Ascending aorta (tissue), 2 donors: ENCODE results near the gene CYTH1. TPM values are rescaled to one million over a fixed set of nuclear protein-coding genes. Genes with fewer than 3 reads are reported as not detected.

Source experiments
- DNase-seq, 2 donors: peaks; one replicate each; pipeline ENCODE4 v3.0.0-alpha.2; 2019; ENCODE audit warnings: low spot score in 2 of 2
- H3K27ac ChIP-seq, 2 donors: fragments of 200-600 bp; sonication (generic); one replicate each; pipeline ENCODE4 v1.5.1; 2016 to 2017; ENCODE audit warnings: mild to moderate bottlenecking in 1 of 2
- H3K27me3 ChIP-seq: fragments of 200-600 bp; sonication (generic); one replicate; pipeline ENCODE4 v1.5.1; 2017
- H3K36me3 ChIP-seq, 2 donors: fragments of 200-600 bp; sonication (generic); one replicate each; pipeline ENCODE4 v1.5.1; 2016
- H3K4me1 ChIP-seq, 2 donors: fragments of 200-600 bp; sonication (generic); one replicate each; pipeline ENCODE4 v1.5.1; 2016 to 2017; ENCODE audit warnings: mild to moderate bottlenecking in 1 of 2
- H3K4me3 ChIP-seq, 2 donors: fragments of 200-600 bp; sonication (generic); one replicate each; pipeline ENCODE4 v1.5.1; 2016 to 2017; ENCODE audit warnings: mild to moderate bottlenecking in 1 of 2
- H3K9me3 ChIP-seq, 2 donors: fragments of 200-600 bp; sonication (generic); one replicate each; pipeline ENCODE4 v1.5.1; 2016
- intact Hi-C: fragments of 100-400 bp; cut with DNase I; formaldehyde crosslinking; loops from one replicate; pipeline ENCODE4 v1.15.1; 2023
- total RNA-seq: library from RNA; depleted of rRNA; stranded (reverse); fragments of >200 nt; gene quantifications from one replicate; pipeline ENCODE4 v1.1.0, GENCODE V29; 2016
- TF ChIP-seq, protein P1 (sequence below), 3 experiments: fragments of 200-600 bp in 2 of 3; fragments of 450-650 bp in 1 of 3; sonication (generic) in 2 of 3; IDR thresholded peaks; one replicate each; pipeline ENCODE4 v1.5.1; 2016 to 2019; ENCODE audit warnings: antibody characterized with exemption in 3 of 3, mild to moderate bottlenecking in 1 of 3, moderate library complexity in 1 of 3

The CYTH1 gene
- total RNA-seq, 1 donor from 2014 or later: 46.5 TPM

- no peaks in the 10 kb centered on the region for H3K9me3 ChIP-seq
- no peak overlapping the region for H3K4me3 ChIP-seq
- DNase-seq: no peak
- H3K27me3 ChIP-seq: no peaks in the 10 kb centered on the region
- intact Hi-C loops: no loop called here
- TF ChIP-seq, protein P1, sequence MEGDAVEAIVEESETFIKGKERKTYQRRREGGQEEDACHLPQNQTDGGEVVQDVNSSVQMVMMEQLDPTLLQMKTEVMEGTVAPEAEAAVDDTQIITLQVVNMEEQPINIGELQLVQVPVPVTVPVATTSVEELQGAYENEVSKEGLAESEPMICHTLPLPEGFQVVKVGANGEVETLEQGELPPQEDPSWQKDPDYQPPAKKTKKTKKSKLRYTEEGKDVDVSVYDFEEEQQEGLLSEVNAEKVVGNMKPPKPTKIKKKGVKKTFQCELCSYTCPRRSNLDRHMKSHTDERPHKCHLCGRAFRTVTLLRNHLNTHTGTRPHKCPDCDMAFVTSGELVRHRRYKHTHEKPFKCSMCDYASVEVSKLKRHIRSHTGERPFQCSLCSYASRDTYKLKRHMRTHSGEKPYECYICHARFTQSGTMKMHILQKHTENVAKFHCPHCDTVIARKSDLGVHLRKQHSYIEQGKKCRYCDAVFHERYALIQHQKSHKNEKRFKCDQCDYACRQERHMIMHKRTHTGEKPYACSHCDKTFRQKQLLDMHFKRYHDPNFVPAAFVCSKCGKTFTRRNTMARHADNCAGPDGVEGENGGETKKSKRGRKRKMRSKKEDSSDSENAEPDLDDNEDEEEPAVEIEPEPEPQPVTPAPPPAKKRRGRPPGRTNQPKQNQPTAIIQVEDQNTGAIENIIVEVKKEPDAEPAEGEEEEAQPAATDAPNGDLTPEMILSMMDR (IDR thresholded peaks at IDR 0.05): no peak
- H3K4me1 ChIP-seq: peaks cover 3 to 12% of the 10 kb centered on the region in 2 donors
- no peak overlapping the region for H3K27ac ChIP-seq
- peaks cover 54 to 69% of the 10 kb centered on the region in 2 donors for H3K36me3 ChIP-seq
These were observed 13.0 kb upstream of the CYTH1 start for GRCh38 chr17:78794864-78795640.

DNA sequence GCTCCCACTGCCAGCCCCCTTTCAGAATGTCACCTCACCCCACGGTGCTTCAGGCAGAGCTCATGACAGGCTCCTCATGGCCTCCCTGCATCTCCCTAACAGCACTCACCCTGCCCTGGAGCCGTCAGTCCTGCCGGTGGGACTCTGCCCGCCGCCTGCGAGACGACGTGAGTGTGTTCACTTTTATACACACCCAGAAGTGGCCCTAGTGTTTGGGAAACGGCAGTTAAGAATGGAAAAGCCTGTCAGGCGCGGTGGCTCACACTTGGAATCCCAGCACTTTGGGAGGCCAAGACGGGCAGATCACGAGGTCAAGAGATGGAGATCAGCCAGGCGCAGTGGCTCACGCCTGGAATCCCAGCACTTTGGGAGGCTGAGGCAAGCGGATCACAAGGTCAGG is 12.3 kb upstream of the CYTH1 start:
- no peak overlapping the region for H3K4me3 ChIP-seq
- intact Hi-C loops: no loop called here
- no peak overlapping the region for H3K27ac ChIP-seq
- H3K9me3 ChIP-seq: no peaks in the 10 kb centered on the region
- TF ChIP-seq, protein P1 (IDR thresholded peaks at IDR 0.05): no peak
- no peaks in the 10 kb centered on the region for H3K27me3 ChIP-seq
- H3K36me3 ChIP-seq: peaks cover 53 to 66% of the 10 kb centered on the region in 2 donors
- no peak for DNase-seq
- H3K4me1 ChIP-seq: peaks cover 4 to 17% of the 10 kb centered on the region in 2 donors

GRCh38 chr17:78793968-78794367 is 11.9 kb upstream of the CYTH1 start:
- Histone ChIP-seq H3K4me1 (peaks cover 4 to 20% of the 10 kb centered on the region in 2 donors), H3K36me3 (peaks cover 48 to 61% of the 10 kb centered on the region in 2 donors), H3K27me3 (no peaks in the 10 kb centered on the region), H3K27ac (no peak overlapping the region), H3K4me3 (no peak overlapping the region), H3K9me3 (no peaks in the 10 kb centered on the region)
- TF ChIP-seq, protein P1 (IDR thresholded peaks at IDR 0.05): no peak
- no peak for DNase-seq
- intact Hi-C loops: no loop called here

- peaks cover 4 to 20% of the 10 kb centered on the region in 2 donors for H3K4me1 ChIP-seq
- H3K4me3 ChIP-seq: no peak overlapping the region
- H3K27me3 ChIP-seq: no peaks in the 10 kb centered on the region
- H3K9me3 ChIP-seq: no peaks in the 10 kb centered on the region
- H3K36me3 ChIP-seq: peaks cover 43 to 56% of the 10 kb centered on the region in 2 donors
- no peak for DNase-seq
- H3K27ac ChIP-seq: no peak overlapping the region
- intact Hi-C loops: no loop called here
- TF ChIP-seq, protein P1 (IDR thresholded peaks at IDR 0.05): no peak
These were observed 11.3 kb upstream of the CYTH1 start for GRCh38 chr17:78793415-78793814.

DNA sequence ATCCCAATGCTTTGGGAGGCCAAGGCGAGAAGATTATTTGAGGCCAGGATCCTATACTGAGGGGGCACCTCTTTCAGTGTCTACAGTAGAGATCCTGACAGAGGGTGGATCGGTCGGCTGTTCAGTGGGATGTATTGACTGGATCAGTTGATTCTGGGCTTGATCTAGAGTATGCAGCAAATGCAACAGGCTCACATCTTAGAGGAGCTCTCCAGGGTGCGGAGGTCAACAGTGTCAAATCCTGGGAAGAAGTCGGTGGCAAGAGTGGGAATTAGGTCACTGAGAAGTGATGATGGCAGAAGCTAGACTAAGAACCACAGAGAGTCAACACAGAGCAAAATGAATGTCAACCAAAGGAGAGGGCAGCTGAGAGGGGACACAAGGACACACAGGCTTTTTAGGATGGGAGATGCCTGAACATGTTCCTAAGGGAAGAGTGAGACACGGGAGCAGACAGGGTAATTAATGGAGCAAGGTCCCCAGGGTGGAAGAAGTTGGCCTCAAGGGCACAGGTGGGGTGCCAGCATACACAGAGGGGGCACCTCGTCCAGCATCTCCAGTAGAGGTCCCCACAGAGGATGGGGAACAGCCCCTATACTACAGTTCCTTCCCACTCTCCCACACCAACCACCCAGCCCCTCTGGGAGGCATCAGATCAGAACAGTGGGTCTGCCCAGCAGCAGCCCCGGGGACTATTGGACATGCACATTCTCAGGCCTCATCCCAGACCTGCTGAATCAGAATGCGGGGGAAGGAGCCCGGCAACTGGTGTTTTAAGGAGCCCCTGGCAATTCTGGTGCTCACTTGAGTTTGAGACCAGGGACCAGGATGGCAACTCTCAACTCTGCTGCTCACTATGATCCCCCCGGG is 10.0 kb upstream of the CYTH1 start:
- H3K9me3 ChIP-seq: no peaks in the 10 kb centered on the region
- no peak overlapping the region for H3K4me3 ChIP-seq
- intact Hi-C loops: no loop called here
- peaks cover 29 to 42% of the 10 kb centered on the region in 2 donors for H3K36me3 ChIP-seq
- TF ChIP-seq, protein P1 (IDR thresholded peaks at IDR 0.05): no peak
- DNase-seq: no peak
- H3K27me3 ChIP-seq: no peaks in the 10 kb centered on the region
- H3K27ac ChIP-seq: peak overlapping the region; percentile 18 to 54
- H3K4me1 ChIP-seq: peaks cover 4 to 20% of the 10 kb centered on the region in 2 donors
